DND-41 (cell line): ENCODE results near the gene PRH2.

Source experiments
- ATAC-seq: fragments of 200-7000 bp; cut with Tn5 transposase; 3 replicates; pipeline ENCODE4 v1.9.1; 2021; ENCODE audit warnings: low read depth; ENCODE audit not compliant: insufficient read depth
- DNase-seq: peaks from one replicate; pipeline ENCODE4 v3.0.0-alpha.2; 2020
- H2AFZ ChIP-seq: 2 replicates; pipeline ENCODE4 v1.6.0; 2012; ENCODE audit warnings: low read depth, low read length
- H3K27ac ChIP-seq: 2 replicates; pipeline ENCODE4 v1.5.1; 2012; ENCODE audit warnings: low read length, inconsistent platforms
- H3K27me3 ChIP-seq: fragments of 200-600 bp; sonication (generic); 2 replicates; pipeline ENCODE4 v1.6.0; 2012; ENCODE audit warnings: low read length, mild to moderate bottlenecking, inconsistent platforms; ENCODE audit not compliant: insufficient read depth, poor library complexity
- H3K36me3 ChIP-seq: 2 replicates; pipeline ENCODE4 v1.5.1; 2012; ENCODE audit warnings: low read length, inconsistent platforms; ENCODE audit not compliant: insufficient read depth
- H3K4me1 ChIP-seq: 2 replicates; pipeline ENCODE4 v1.5.1; 2012; ENCODE audit warnings: mild to moderate bottlenecking, low read length; ENCODE audit not compliant: insufficient read depth
- H3K4me2 ChIP-seq: 2 replicates; pipeline ENCODE4 v1.6.0; 2012; ENCODE audit warnings: mild to moderate bottlenecking, moderate library complexity, low read length, inconsistent platforms; ENCODE audit not compliant: insufficient read depth
- H3K4me3 ChIP-seq, 2 experiments: fragments of 200-600 bp in 1 of 2; shearing (Covaris generic) in 1 of 2; 2 replicates each; pipeline ENCODE4 v1.5.1; 2012 to 2016; ENCODE audit warnings: inconsistent platforms in 2 of 2, low read length in 2 of 2, mild to moderate bottlenecking in 2 of 2, low read depth in 1 of 2, moderate library complexity in 1 of 2
- H3K79me2 ChIP-seq: 2 replicates; pipeline ENCODE4 v1.6.0; 2012; ENCODE audit warnings: low read length, inconsistent platforms; ENCODE audit not compliant: insufficient read depth
- H3K9ac ChIP-seq: 2 replicates; pipeline ENCODE4 v1.6.0; 2012; ENCODE audit warnings: low read depth, mild to moderate bottlenecking, inconsistent platforms, low read length, moderate library complexity
- H3K9me3 ChIP-seq: 2 replicates; pipeline ENCODE4 v1.5.1; 2012; ENCODE audit warnings: low read length, moderate library complexity, mild to moderate bottlenecking, inconsistent platforms; ENCODE audit not compliant: insufficient read depth, severe bottlenecking
- H4K20me1 ChIP-seq: 2 replicates; pipeline ENCODE4 v1.6.0; 2012; ENCODE audit warnings: low read length; ENCODE audit not compliant: insufficient read depth
- CTCF ChIP-seq: IDR thresholded peaks from 2 replicates; pipeline ENCODE4 v1.5.1; 2012; ENCODE audit warnings: borderline replicate concordance, low read length, moderate library complexity, mild to moderate bottlenecking; ENCODE audit not compliant: poor library complexity, severe bottlenecking; ENCODE audit errors: extremely low read depth
- EZH2 ChIP-seq: IDR thresholded peaks from 3 replicates; pipeline ENCODE4 v1.6.1; 2012; ENCODE audit warnings: borderline replicate concordance, low read depth, mild to moderate bottlenecking, moderate library complexity, low read length, inconsistent platforms; ENCODE audit not compliant: severe bottlenecking

PRH2 gene

GRCh38 chr12:10891937-10892336 is 37.1 kb upstream of the PRH2 start:
- DNase-seq (no peak), ATAC-seq (no peak)
- Histone ChIP-seq H3K79me2 (no peaks in the 10 kb centered on the region), H3K4me3 (no peak overlapping the region), H3K27ac (no peak overlapping the region), H2AFZ (no peak overlapping the region), H3K4me2 (no peak overlapping the region), H3K9ac (no peak overlapping the region), H3K4me1 (no peaks in the 10 kb centered on the region), H4K20me1 (no peaks in the 10 kb centered on the region), H3K36me3 (peaks cover 6% of the 10 kb centered on the region; the same call in 1 of the 2 replicates), H3K27me3 (no peaks in the 10 kb centered on the region), H3K9me3 (no peaks in the 10 kb centered on the region)
- TF ChIP-seq CTCF (no peak), EZH2 (no peak)

- no peaks in the 10 kb centered on the region for H3K9me3 ChIP-seq
- no peak overlapping the region for H3K4me2 ChIP-seq
- H3K9ac ChIP-seq: no peak overlapping the region
- H3K4me1 ChIP-seq: no peaks in the 10 kb centered on the region
- ATAC-seq (no peak), DNase-seq (no peak)
- TF ChIP-seq EZH2 (no peak), CTCF (no peak)
- H3K27ac ChIP-seq: no peak overlapping the region
- no peaks in the 10 kb centered on the region for H3K79me2 ChIP-seq
- peaks cover 10% of the 10 kb centered on the region; the same call in 1 of the 2 replicates for H3K36me3 ChIP-seq
- no peak overlapping the region for H3K4me3 ChIP-seq
- no peak overlapping the region for H2AFZ ChIP-seq
- H4K20me1 ChIP-seq: no peaks in the 10 kb centered on the region
- H3K27me3 ChIP-seq: no peaks in the 10 kb centered on the region
These were observed 32.2 kb upstream of the PRH2 start for GRCh38 chr12:10896854-10897253.

- Histone ChIP-seq H3K27me3 (no peaks in the 10 kb centered on the region), H2AFZ (no peak overlapping the region), H3K36me3 (peaks cover 13% of the 10 kb centered on the region; the same call in 1 of the 2 replicates), H3K4me2 (no peak overlapping the region), H3K27ac (no peak overlapping the region), H3K79me2 (no peaks in the 10 kb centered on the region; the same call in 1 of the 2 replicates), H3K9ac (no peak overlapping the region), H3K9me3 (peaks cover 26% of the 10 kb centered on the region), H3K4me3 (no peak overlapping the region), H3K4me1 (no peaks in the 10 kb centered on the region), H4K20me1 (no peaks in the 10 kb centered on the region)
- ATAC-seq (no peak), DNase-seq (no peak)
- no peak for TF ChIP-seq EZH2
- TF ChIP-seq CTCF: no peak
These were observed 28.5 kb upstream of the PRH2 start for GRCh38 chr12:10900530-10900929.

GRCh38 chr12:10900972-10901371 is 28.1 kb upstream of the PRH2 start:
- Histone ChIP-seq H3K36me3 (peaks cover 13% of the 10 kb centered on the region; the same call in 1 of the 2 replicates), H3K9ac (no peak overlapping the region), H3K4me2 (no peak overlapping the region), H3K27ac (no peak overlapping the region), H3K27me3 (no peaks in the 10 kb centered on the region), H3K9me3 (peaks cover 26% of the 10 kb centered on the region), H2AFZ (no peak overlapping the region), H3K79me2 (no peaks in the 10 kb centered on the region; the same call in 1 of the 2 replicates), H4K20me1 (no peaks in the 10 kb centered on the region), H3K4me1 (no peaks in the 10 kb centered on the region), H3K4me3 (no peak overlapping the region)
- TF ChIP-seq CTCF: no peak
- TF ChIP-seq EZH2: no peak
- ATAC-seq (no peak), DNase-seq (no peak)
